ENCODE results near the gene RXRA. TPM values are rescaled to one million over a fixed set of nuclear protein-coding genes. Genes with fewer than 3 reads are reported as not detected.

Gene RXRA
- total and polyA plus RNA-seq, 4 donors = 41.5 to 116 (median 74.1) TPM

- Histone ChIP-seq H3K36me3 (ENCODE audit: control insufficient read depth in 4 of 4, insufficient read depth in 3 of 4, low read depth in 1 of 4, low read length in 3 of 4) (no peaks in the 10 kb centered on the region), H3K27me3 (ENCODE audit: control insufficient read depth in 4 of 4, insufficient read depth in 4 of 4, low read length in 3 of 4) (no peaks in the 10 kb centered on the region)
- DNase-seq (ENCODE audit: low spot score) = no peak
Measured at GRCh38 chr9:134360180-134360759, 34.0 kb downstream of the RXRA start.

GRCh38 chr9:134360897-134361296 lies 34.6 kb downstream of the RXRA start:
- Histone ChIP-seq H3K36me3 (ENCODE audit: control insufficient read depth in 4 of 4, insufficient read depth in 3 of 4, low read depth in 1 of 4, low read length in 3 of 4) (no peaks in the 10 kb centered on the region), H3K4me3 (ENCODE audit: low read depth in 1 of 3, low read length in 3 of 3) (no peak overlapping the region), H3K9ac (ENCODE audit: low read depth in 1 of 2, low read length in 2 of 2) (peak overlapping the region in 1 of 2 donors; percentile 57), H3K27ac (ENCODE audit: low read depth in 1 of 2, low read length in 2 of 2) (peak overlapping the region; percentile 79 to 92), H3K27me3 (ENCODE audit: control insufficient read depth in 4 of 4, insufficient read depth in 4 of 4, low read length in 3 of 4) (no peaks in the 10 kb centered on the region), H3K4me1 (ENCODE audit: control insufficient read depth in 4 of 4, insufficient read depth in 4 of 4, low read length in 3 of 4) (peaks cover 79 to 100% (median 92%) of the 10 kb centered on the region in 4 donors), H3K9me3 (ENCODE audit: control insufficient read depth in 4 of 4, low read length in 3 of 4) (no peaks in the 10 kb centered on the region)
- TF ChIP-seq HNF4G (IDR thresholded peaks at IDR 0.05) = no peak
- peak in 1 of 2 donors; percentile 68 for TF ChIP-seq JUND (IDR thresholded peaks at IDR 0.05)
- peak in 1 of 2 donors; percentile 57 for TF ChIP-seq RXRA (IDR thresholded peaks at IDR 0.05)
- TF ChIP-seq FOXA2 (IDR thresholded peaks at IDR 0.05) = no peak
- peak; percentile 69 for TF ChIP-seq MAX (IDR thresholded peaks at IDR 0.05)
- TF ChIP-seq FOXA1 (IDR thresholded peaks at IDR 0.05) = no peak
- peak in 1 of 2 donors; percentile 46 for TF ChIP-seq HNF4A (conservative IDR thresholded peaks at IDR 0.05)
- no peak for TF ChIP-seq ATF3 (IDR thresholded peaks at IDR 0.05)
- TF ChIP-seq GABPA (IDR thresholded peaks at IDR 0.05 in 1 of 2, conservative IDR thresholded peaks at IDR 0.05 in 1 of 2) = peak in 1 of 2 donors; percentile 19
- no peak for TF ChIP-seq SP1 (IDR thresholded peaks at IDR 0.05)
- TF ChIP-seq TAF1 (conservative IDR thresholded peaks at IDR 0.05) = no peak
- no peak for TF ChIP-seq CTCF (IDR thresholded peaks at IDR 0.05; ENCODE audit: low read depth, low read length, missing input control)
- no peak for TF ChIP-seq REST (IDR thresholded peaks at IDR 0.05)
- TF ChIP-seq NR2F2 (IDR thresholded peaks at IDR 0.05) = no peak
- TF ChIP-seq YY1 (IDR thresholded peaks at IDR 0.05) = no peak
- TF ChIP-seq ZBTB33 (IDR thresholded peaks at IDR 0.05) = no peak
- TF ChIP-seq RAD21 (IDR thresholded peaks at IDR 0.05) = peak in 1 of 2 donors; percentile 15
- no peak for TF ChIP-seq EGR1 (IDR thresholded peaks at IDR 0.05; ENCODE audit: low read depth in 2 of 2)
- DNase-seq (ENCODE audit: low spot score) = no peak
- WGBS = 40% methylated on average over 14 of the region's 14 CpGs

More at GRCh38 chr9:134360180-134360759, 34.0 kb downstream of the RXRA start:
- Histone ChIP-seq H3K4me3 (ENCODE audit: low read depth in 1 of 3, low read length in 3 of 3) (no peak overlapping the region), H3K4me1 (ENCODE audit: control insufficient read depth in 4 of 4, insufficient read depth in 4 of 4, low read length in 3 of 4) (peaks cover 79 to 100% (median 92%) of the 10 kb centered on the region in 4 donors), H3K9ac (ENCODE audit: low read depth in 1 of 2, low read length in 2 of 2) (peak overlapping the region in 1 of 2 donors; percentile 57), H3K27ac (ENCODE audit: low read depth in 1 of 2, low read length in 2 of 2) (peak overlapping the region; percentile 79 to 92), H3K9me3 (ENCODE audit: control insufficient read depth in 4 of 4, low read length in 3 of 4) (no peaks in the 10 kb centered on the region)
- TF ChIP-seq JUND (IDR thresholded peaks at IDR 0.05) (no peak), YY1 (IDR thresholded peaks at IDR 0.05) (peak; percentile 31), ZBTB33 (IDR thresholded peaks at IDR 0.05) (no peak)
- WGBS = 49% methylated on average over 30 of the region's 30 CpGs
